Progenitor cell of endocrine pancreas (in vitro differentiated cells): ENCODE data around the gene BACH2. TPM values are rescaled to one million over a fixed set of nuclear protein-coding genes. Genes with fewer than 3 reads are reported as not detected.
A peak's percentile ranks its signal among the peaks of the same experiment; 100 is the strongest.

Source experiments
- DNase-seq: peaks from one replicate; pipeline ENCODE4 v3.0.0; 2021; ENCODE audit warnings: low spot score; ENCODE audit not compliant: unreplicated experiment
- H3K27ac Mint-ChIP-seq: 2 replicates; pipeline ENCODE4 v1.8.0; 2021; ENCODE audit warnings: mild to moderate bottlenecking, moderate library complexity, mixed read lengths
- H3K27me3 Mint-ChIP-seq: 2 replicates; pipeline ENCODE4 v1.8.0; 2021; ENCODE audit warnings: mixed read lengths
- H3K36me3 Mint-ChIP-seq: 2 replicates; pipeline ENCODE4 v1.8.0; 2022; ENCODE audit warnings: mixed read lengths; ENCODE audit not compliant: insufficient read depth
- H3K4me1 Mint-ChIP-seq: 2 replicates; pipeline ENCODE4 v1.8.0; 2021; ENCODE audit warnings: low read depth, mixed read lengths
- H3K4me3 Mint-ChIP-seq: 2 replicates; pipeline ENCODE4 v1.8.0; 2021; ENCODE audit warnings: low read depth, mild to moderate bottlenecking, moderate library complexity, mixed read lengths
- H3K9me3 Mint-ChIP-seq: 2 replicates; pipeline ENCODE4 v1.8.0; 2021; ENCODE audit warnings: low read depth, mixed read lengths
- total RNA-seq: library from RNA; stranded (reverse); gene quantifications from 2 replicates; pipeline ENCODE4 v1.2.1, GENCODE V29; 2021
- TF ChIP-seq, protein P1 (sequence below): fragments of 200-600 bp; sonication (generic); IDR thresholded peaks from one replicate; pipeline ENCODE4 v1.5.0; 2021; ENCODE audit warnings: antibody characterized with exemption, mild to moderate bottlenecking; ENCODE audit not compliant: unreplicated experiment

The BACH2 gene
- total RNA-seq, 1 donor from 2014 or later = 11.2 TPM

DNA sequence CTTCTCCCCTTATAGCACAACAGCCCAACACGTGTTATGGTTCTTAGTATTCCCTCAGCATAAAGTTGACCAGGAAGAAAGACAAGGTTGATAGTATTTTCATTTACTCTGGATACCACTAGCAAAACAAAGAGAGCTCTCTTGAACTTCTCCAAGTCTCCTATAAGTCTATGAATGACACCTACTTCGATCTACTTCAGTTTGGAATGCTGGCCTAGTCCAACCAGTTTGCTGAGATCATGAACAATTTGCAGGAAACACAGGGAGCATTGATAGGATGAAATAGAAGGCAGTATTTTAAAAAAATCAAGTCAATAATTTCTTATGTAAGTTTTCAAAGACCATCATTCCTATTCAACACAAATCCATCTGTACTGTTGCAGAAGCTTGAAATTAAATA lies 308.8 kb downstream of the BACH2 start:
- no peaks in the 10 kb centered on the region for H3K9me3 Mint-ChIP-seq

DNA sequence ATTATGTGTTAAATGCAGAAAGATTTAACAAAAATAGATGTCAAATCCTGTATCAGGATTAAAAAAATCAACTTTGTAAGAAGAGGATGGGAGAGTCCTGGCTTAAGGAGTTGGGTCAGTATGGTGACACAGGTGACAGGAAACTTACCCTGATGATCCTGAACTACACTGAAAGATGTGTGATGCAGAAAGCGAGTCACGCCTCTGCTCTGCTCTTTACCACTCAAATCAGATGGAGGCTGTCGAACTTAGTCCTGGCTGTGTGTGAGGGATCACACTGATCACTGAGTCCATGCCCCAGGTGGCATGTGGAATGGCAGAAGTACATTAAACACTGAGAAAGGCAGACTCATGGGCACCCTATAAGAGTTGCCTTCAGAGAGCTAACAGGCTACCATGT lies 309.5 kb downstream of the BACH2 start:
- H3K9me3 Mint-ChIP-seq = no peaks in the 10 kb centered on the region
- H3K27me3 Mint-ChIP-seq = no peaks in the 10 kb centered on the region
- peaks cover 12% of the 10 kb centered on the region for H3K4me1 Mint-ChIP-seq
- no peak for DNase-seq
- H3K27ac Mint-ChIP-seq = no peak overlapping the region
- no peaks in the 10 kb centered on the region for H3K36me3 Mint-ChIP-seq
- no peak overlapping the region for H3K4me3 Mint-ChIP-seq
- TF ChIP-seq, protein P1, sequence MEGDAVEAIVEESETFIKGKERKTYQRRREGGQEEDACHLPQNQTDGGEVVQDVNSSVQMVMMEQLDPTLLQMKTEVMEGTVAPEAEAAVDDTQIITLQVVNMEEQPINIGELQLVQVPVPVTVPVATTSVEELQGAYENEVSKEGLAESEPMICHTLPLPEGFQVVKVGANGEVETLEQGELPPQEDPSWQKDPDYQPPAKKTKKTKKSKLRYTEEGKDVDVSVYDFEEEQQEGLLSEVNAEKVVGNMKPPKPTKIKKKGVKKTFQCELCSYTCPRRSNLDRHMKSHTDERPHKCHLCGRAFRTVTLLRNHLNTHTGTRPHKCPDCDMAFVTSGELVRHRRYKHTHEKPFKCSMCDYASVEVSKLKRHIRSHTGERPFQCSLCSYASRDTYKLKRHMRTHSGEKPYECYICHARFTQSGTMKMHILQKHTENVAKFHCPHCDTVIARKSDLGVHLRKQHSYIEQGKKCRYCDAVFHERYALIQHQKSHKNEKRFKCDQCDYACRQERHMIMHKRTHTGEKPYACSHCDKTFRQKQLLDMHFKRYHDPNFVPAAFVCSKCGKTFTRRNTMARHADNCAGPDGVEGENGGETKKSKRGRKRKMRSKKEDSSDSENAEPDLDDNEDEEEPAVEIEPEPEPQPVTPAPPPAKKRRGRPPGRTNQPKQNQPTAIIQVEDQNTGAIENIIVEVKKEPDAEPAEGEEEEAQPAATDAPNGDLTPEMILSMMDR = no peak

More for the DNA sequence above, 308.8 kb downstream of the BACH2 start:
- no peaks in the 10 kb centered on the region for H3K36me3 Mint-ChIP-seq
- H3K27ac Mint-ChIP-seq = no peak overlapping the region
- H3K27me3 Mint-ChIP-seq = no peaks in the 10 kb centered on the region
- DNase-seq = no peak
- H3K4me1 Mint-ChIP-seq = peaks cover 12% of the 10 kb centered on the region
- TF ChIP-seq, protein P1 = no peak
- H3K4me3 Mint-ChIP-seq = no peak overlapping the region

DNA sequence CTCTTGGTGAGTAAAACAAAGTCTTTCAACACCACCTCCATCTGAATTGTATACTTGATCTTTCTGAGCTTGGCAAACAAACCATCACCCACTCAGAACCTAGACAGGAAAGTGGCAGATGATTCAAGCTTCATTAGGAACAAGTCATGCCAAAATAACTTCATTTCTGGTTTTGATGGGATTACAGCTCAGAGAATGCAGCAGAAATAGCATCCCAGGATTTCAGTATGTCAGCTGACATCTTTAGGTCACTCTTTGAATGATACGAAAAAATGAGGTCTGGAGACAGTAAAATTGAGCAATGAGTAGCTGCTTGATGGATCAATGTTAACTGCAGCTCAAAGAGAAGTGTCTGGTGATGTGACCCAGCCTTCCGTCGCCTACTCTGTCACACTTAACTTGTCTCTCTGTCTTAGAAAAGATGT lies 310.0 kb downstream of the BACH2 start:
- TF ChIP-seq, protein P1 = no peak
- Mint-ChIP-seq H3K9me3 (no peaks in the 10 kb centered on the region), H3K36me3 (no peaks in the 10 kb centered on the region), H3K27me3 (no peaks in the 10 kb centered on the region), H3K27ac (no peak overlapping the region), H3K4me1 (peaks cover 12% of the 10 kb centered on the region), H3K4me3 (no peak overlapping the region)
- no peak for DNase-seq

DNA sequence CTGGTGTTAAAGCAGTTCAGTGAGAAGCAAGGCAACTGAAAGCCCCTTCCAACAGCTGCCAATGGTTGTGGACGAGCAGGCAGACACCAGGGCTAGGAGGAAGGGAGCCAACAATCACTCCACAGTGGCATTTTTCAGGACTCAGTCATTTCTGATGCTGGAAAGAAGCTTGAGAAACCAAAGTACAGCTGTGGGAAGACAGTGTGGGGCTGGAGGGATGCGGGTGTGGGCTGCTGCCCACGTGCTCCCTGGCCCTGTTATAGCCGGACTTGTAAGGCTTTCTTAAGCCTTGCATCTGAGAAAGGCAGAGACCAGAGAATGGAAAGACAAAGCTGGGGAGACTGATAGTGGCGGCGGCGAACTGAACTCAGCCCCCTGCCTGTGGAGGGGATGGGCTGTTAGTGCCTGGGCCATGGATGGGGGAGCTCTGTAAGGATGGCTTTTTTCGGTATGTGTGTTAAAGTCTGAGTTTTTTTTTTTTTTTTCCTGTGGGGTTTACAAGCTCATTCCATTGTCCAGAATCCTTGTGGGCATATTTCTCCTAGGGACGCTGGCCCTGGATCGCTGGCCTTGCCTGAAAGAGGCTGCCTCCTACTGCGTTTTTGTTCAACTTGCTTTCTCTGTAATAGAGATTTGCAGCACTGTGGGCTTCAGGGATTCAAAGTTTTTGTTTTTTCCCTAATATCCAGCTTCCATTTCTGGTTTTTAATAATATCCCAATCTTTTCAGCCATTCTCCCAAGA lies 310.7 kb downstream of the BACH2 start:
- DNase-seq = no peak
- H3K4me3 Mint-ChIP-seq = no peak overlapping the region
- peak overlapping the region; percentile 65 for H3K27ac Mint-ChIP-seq

DNA sequence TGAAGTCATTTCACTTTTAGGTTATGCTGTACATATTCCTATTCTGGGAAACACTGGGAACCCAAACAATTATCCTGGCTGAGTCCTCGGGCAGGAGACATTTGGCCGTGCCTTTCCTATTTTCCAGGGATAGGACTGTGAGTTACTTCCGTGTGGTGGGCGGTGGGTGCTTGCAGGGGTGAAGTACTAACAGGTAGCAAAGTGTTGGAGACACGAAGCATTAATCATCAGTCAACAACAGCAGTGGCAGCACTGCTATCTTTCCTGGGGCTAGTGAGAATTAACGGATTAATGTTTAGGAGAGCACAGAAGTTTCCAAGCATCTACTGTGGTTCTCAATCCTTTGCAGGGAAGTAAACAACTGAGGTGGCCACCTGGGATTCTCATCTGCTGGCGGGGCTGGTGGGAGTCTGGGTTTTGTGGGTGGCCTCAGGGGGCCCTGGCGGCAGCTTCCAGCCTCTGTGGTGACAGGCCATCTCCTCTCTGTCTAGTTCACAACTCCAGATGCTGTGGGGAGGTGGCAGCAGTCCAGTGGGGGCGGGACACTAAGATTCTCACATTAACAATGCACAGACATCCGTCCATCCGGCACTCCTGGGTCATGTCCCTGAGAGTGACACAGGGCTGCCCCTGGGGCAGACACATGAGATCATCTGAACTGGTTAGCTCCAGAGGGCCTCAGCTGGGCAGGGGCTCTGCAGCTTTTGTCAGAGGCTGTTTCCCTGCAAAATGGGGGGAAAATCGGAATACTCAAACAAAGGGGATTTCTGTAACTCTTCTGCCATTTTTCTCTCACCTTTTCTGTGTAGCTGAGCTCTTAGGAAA lies 311.5 kb downstream of the BACH2 start:
- Mint-ChIP-seq H3K36me3 (no peaks in the 10 kb centered on the region), H3K4me1 (peaks cover 12% of the 10 kb centered on the region), H3K9me3 (no peaks in the 10 kb centered on the region), H3K27ac (peak overlapping the region; percentile 65), H3K4me3 (no peak overlapping the region), H3K27me3 (no peaks in the 10 kb centered on the region)
- no peak for DNase-seq
- TF ChIP-seq, protein P1 = no peak

More for the DNA sequence above, 310.7 kb downstream of the BACH2 start:
- H3K36me3 Mint-ChIP-seq = no peaks in the 10 kb centered on the region
- H3K27me3 Mint-ChIP-seq = no peaks in the 10 kb centered on the region
- TF ChIP-seq, protein P1 = no peak
- peaks cover 12% of the 10 kb centered on the region for H3K4me1 Mint-ChIP-seq
- no peaks in the 10 kb centered on the region for H3K9me3 Mint-ChIP-seq
